SU-DHL-6 (cell line): ENCODE measurements around the gene SDK2.

ENCODE experiments used
- EZH2phosphoT487 ChIP-seq: fragments of 200-600 bp; sonication (generic), shearing (Covaris generic); conservative IDR thresholded peaks from 2 replicates; pipeline ENCODE4 v1.6.1; 2018; ENCODE audit warnings: mild to moderate bottlenecking, antibody characterized with exemption, low read length, moderate library complexity, mixed read lengths
- TF ChIP-seq, protein P1 (sequence below): fragments of 200-600 bp; sonication (generic); IDR thresholded peaks from one replicate; pipeline ENCODE4 v1.5.1; 2017; ENCODE audit warnings: antibody characterized with exemption, mild to moderate bottlenecking, low read length, moderate library complexity; ENCODE audit not compliant: insufficient read depth, poor library complexity, severe bottlenecking

DNA sequence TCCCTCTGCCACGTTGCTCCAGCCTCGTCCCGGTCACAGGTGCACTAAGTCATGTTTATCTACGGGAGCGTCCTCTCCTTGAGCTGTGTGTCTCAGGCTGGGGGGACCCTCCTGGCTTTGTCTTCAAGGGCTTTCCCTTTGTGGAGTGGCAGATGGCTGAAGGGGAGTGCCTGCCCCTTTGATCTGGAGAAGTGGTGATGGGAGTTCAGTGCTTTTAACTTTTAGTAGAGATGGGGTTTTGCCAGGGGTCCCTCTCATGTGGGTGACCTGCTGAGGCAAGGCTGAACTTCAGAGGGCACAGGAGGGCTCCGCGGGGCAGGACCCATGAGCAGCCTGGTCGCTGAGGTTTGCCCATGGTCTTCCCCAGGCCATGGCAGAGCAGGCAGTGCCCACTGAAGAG lies 259.3 kb downstream of the SDK2 start:
- TF ChIP-seq, protein P1, sequence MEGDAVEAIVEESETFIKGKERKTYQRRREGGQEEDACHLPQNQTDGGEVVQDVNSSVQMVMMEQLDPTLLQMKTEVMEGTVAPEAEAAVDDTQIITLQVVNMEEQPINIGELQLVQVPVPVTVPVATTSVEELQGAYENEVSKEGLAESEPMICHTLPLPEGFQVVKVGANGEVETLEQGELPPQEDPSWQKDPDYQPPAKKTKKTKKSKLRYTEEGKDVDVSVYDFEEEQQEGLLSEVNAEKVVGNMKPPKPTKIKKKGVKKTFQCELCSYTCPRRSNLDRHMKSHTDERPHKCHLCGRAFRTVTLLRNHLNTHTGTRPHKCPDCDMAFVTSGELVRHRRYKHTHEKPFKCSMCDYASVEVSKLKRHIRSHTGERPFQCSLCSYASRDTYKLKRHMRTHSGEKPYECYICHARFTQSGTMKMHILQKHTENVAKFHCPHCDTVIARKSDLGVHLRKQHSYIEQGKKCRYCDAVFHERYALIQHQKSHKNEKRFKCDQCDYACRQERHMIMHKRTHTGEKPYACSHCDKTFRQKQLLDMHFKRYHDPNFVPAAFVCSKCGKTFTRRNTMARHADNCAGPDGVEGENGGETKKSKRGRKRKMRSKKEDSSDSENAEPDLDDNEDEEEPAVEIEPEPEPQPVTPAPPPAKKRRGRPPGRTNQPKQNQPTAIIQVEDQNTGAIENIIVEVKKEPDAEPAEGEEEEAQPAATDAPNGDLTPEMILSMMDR: no peak
- TF ChIP-seq EZH2phosphoT487: no peak
